ENCODE data around the gene TTC39A. TPM values are rescaled to one million over a fixed set of nuclear protein-coding genes. Genes with fewer than 3 reads are reported as not detected.
A peak's percentile ranks its signal among the peaks of the same experiment; 100 is the strongest.

Gene TTC39A
- total and polyA plus RNA-seq, 7 donors: 0.48 to 12.4 (median 6.0) TPM

DNA sequence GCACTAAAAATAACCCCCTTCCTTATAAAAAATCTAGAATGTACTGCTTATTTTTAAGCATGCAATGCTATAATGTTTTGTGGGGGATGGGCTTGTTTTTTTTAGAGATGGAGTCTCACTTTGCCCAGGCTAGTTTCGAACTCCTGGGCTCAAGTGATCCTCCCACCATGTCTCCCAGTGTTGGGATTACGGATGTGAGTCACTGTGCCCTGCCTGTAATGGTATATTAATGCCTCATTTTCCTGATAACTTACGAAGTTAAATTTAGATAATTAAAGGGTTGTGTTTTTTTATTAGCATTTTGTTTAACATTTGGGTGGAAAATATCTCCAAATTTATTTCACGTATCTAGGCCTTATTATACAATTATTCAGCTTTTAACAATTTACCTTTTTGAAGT lies 87.8 kb downstream of the TTC39A start:
- Histone ChIP-seq H3K27ac (peak overlapping the region; percentile 6), H3K4me3 (no peak overlapping the region), H3K36me3 (ENCODE audit: insufficient read depth in 1 of 2, low read depth in 1 of 2) (no peaks in the 10 kb centered on the region), H3K9me3 (no peaks in the 10 kb centered on the region), H3K27me3 (ENCODE audit: insufficient read depth in 3 of 3, low read length in 2 of 3) (no peaks in the 10 kb centered on the region), H3K4me1 (peaks cover 65% of the 10 kb centered on the region)
- TF ChIP-seq CTCF (IDR thresholded peaks at IDR 0.05): no peak
- no peak for DNase-seq
- no peak for ATAC-seq
- intact Hi-C loops (cut with DNase I): no loop called here
- 70 to 91% (median 72%) methylated on average over 4 of the region's 4 CpGs for WGBS, 3 donors

DNA sequence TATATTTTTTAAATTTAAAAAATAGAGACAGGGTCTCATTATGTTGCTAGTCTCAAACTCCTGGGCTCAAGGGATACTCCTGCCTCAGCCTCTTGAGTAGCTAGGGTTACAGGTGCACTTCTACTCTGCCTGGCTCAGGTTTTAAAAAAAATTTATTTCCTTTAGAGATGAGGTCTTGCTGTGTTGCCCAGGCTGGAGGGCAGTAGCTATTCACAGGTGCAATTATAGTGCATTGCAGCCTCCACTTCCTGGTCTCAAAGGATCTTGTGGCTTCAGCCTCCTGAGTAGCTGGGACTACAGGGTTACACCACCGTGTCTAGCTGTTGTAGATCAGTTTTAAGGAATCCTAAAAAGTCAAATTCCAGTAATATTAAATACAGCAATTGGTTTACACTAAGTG lies 89.2 kb downstream of the TTC39A start:
- ATAC-seq (no peak), DNase-seq (no peak)
- intact Hi-C loops (cut with DNase I): no loop called here
- Histone ChIP-seq H3K27me3 (ENCODE audit: insufficient read depth in 3 of 3, low read length in 2 of 3) (no peaks in the 10 kb centered on the region), H3K36me3 (ENCODE audit: insufficient read depth in 1 of 2, low read depth in 1 of 2) (no peaks in the 10 kb centered on the region), H3K27ac (peak overlapping the region; percentile 59), H3K4me1 (peaks cover 57% of the 10 kb centered on the region), H3K9me3 (no peaks in the 10 kb centered on the region), H3K4me3 (no peak overlapping the region)
- no peak for TF ChIP-seq CTCF (IDR thresholded peaks at IDR 0.05)
- WGBS, 3 donors: 31 to 47% (median 46%) methylated on average over 1 of the region's 1 CpG

DNA sequence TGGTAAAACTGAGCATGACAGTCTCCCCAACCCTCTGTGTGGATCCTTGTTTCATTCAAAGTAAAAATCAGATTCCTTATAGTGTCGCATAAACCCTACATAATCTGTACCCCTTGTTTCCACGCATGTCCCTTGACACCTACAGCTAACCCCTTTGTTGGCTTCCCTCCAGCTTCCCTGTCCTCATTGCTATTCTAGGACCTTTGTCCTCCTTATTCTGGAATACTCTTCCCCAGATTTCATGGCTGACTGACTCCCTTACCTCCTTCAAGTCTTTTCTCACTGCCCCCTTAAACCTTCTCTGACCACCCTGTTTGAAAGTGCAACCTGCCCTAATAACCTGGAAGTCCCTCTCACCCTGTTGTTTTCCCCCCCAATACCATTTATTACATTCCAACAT lies 90.3 kb downstream of the TTC39A start:
- Histone ChIP-seq H3K27ac (peak overlapping the region; percentile 59), H3K4me1 (peaks cover 53% of the 10 kb centered on the region), H3K27me3 (ENCODE audit: insufficient read depth in 3 of 3, low read length in 2 of 3) (no peaks in the 10 kb centered on the region), H3K9me3 (no peaks in the 10 kb centered on the region), H3K4me3 (peak overlapping the region; percentile 12), H3K36me3 (ENCODE audit: insufficient read depth in 1 of 2, low read depth in 1 of 2) (no peaks in the 10 kb centered on the region)
- intact Hi-C loops (cut with DNase I): no loop called here
- ATAC-seq (no peak), DNase-seq (no peak)
- WGBS, 3 donors: 22 to 40% (median 34%) methylated on average over 2 of the region's 2 CpGs
- no peak for TF ChIP-seq CTCF (IDR thresholded peaks at IDR 0.05)

- DNase-seq: no peak
- no peak for ATAC-seq
- H3K4me1 ChIP-seq: peaks cover 47% of the 10 kb centered on the region
- 6 to 10% (median 9%) methylated on average over 7 of the region's 7 CpGs for WGBS, 3 donors
- peak overlapping the region; percentile 96 for H3K4me3 ChIP-seq
- no peaks in the 10 kb centered on the region for H3K9me3 ChIP-seq
- no peaks in the 10 kb centered on the region for H3K36me3 ChIP-seq (ENCODE audit: insufficient read depth in 1 of 2, low read depth in 1 of 2)
- no peak for TF ChIP-seq CTCF (IDR thresholded peaks at IDR 0.05)
- peak overlapping the region; percentile 97 for H3K27ac ChIP-seq
- no peaks in the 10 kb centered on the region for H3K27me3 ChIP-seq (ENCODE audit: insufficient read depth in 3 of 3, low read length in 2 of 3)
- intact Hi-C loops (cut with DNase I): loop anchor here in 1 of 2 donors (5.0 kb wide), 1 partner anchor 59 kb away; no protein-coding TSS in a partner anchor
Observed at GRCh38 chr1:51238034-51238403, 92.3 kb downstream of the TTC39A start.

GRCh38 chr1:51237351-51238033 lies 92.9 kb downstream of the TTC39A start:
- Histone ChIP-seq H3K27me3 (ENCODE audit: insufficient read depth in 3 of 3, low read length in 2 of 3) (no peaks in the 10 kb centered on the region), H3K36me3 (ENCODE audit: insufficient read depth in 1 of 2, low read depth in 1 of 2) (no peaks in the 10 kb centered on the region), H3K4me1 (peaks cover 42% of the 10 kb centered on the region), H3K27ac (peak overlapping the region; percentile 97), H3K4me3 (peak overlapping the region; percentile 96), H3K9me3 (no peaks in the 10 kb centered on the region)
- no peak for DNase-seq
- TF ChIP-seq CTCF (IDR thresholded peaks at IDR 0.05): no peak
- WGBS, 3 donors: 1 to 2% (median 2%) methylated on average over 9 of the region's 9 CpGs
- no peak for ATAC-seq
- intact Hi-C loops (cut with DNase I): loop anchor here in 1 of 2 donors (5.0 kb wide), 1 partner anchor 60 kb away; no protein-coding TSS in a partner anchor
